ENCODE measurements around the gene NINL. TPM values are rescaled to one million over a fixed set of nuclear protein-coding genes. Genes with fewer than 3 reads are reported as not detected.

The NINL gene
- total RNA-seq: 12.9 and 16.3 TPM in 2 replicates

DNA sequence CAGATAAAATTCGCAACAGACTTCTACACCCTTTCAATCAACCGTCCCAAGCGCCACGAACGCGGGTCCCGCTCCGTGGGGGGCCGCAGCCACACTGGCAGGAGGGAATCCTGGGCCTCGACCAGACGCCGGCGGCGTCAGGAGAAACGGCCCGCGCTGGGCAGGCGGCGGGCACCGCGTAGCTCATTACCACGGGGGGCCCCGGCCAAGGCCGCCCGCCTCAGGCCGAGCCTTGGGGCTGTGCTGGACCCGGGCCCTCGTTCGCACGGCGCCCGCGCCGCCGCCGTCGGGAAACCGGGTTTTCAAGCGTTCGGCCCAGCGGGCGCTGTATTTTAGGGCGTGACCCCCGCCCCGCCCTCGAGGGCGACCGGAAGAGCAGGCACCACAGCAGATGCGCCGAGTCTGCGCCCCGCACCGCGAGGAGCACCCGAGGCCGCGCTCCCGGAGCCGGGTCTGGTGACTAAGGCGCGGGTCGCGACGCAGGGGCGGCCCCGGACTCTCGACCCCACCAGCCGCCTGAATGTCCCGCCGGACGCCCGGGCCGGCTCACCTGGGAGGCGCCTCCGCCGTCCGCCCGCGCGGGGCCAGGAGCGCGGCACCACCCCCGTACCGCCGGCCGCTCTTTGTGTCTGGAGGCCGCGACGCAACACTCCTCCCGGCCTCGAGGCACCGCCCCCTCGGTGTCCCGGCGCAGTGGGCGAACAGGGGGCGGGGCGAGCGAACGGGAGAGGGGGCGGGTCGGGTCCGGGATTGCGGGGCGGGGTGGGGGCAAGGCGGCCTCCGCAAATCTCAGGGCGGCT lies at the start of gene NINL:
TSS of gene NINL (minus strand) at position 627 of the 800 bp plus-strand sequence. CDS start 58,944 bp downstream, outside the sequence.

GRCh38 chr20:25623736-25624499 lies 38.6 kb upstream of the NINL start, which contains the start of gene NANP:
Gene NANP, minus strand, starts transcription at chr20:25624014. Its CDS starts 66 bp downstream, at chr20:25623948.

DNA sequence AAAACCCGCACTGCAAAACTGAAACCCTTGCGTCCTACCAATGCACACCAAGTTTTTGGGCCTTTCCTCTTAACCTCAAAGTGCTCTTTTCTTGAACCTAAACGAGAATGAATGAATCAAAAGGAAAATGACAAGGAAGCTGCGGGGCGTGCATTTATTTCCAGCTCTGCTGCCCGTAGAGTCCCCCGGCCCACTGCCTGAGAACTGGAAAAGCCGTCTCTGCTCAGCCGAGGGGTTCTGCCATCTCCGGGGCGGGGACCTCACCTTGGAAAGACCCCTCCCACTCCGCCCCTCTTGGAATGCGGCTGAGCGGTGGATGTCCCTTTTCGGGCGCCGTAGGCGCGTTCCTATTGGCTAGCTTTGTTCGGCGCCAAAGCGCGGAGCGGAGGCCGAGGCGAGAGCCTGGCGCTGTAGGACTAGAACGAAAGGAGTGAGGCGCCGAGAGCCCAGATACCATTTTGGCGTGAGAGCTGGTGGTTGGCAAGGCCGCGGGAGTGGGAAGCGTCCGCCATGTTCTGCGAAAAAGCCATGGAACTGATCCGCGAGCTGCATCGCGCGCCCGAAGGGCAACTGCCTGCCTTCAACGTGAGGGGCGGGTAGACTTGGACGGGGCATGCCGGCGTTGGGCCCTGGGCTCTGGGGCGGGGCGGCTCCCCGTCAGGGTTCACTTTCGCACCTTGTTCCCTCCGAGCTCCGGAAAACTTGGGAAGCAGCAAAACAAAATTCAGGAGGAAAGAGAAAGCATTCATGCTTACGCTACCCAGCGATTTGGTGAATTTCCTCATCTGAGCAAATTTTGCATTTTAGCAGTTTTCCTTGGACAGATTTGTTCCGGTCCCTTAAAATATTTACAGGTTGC lies 177.8 kb downstream of the NINL start, which contains the start of gene GINS1:
TSS of gene GINS1 (plus strand) at position 363 of the 859 bp plus-strand sequence. CDS start at position 511, 148 bp downstream.

Other genes with a start within 250 kb of the NINL start
- 54.9 and 66.0 TPM in 2 replicates for gene ABHD12, start 194.7 kb downstream of the NINL start, total RNA-seq
- 1.3 and 9.6 TPM in 2 replicates for gene GINS1, start 177.9 kb downstream of the NINL start, total RNA-seq
- gene NANP, start 38.5 kb upstream of the NINL start, total RNA-seq: 9.2 and 9.3 TPM in 2 replicates
- 21.8 and 25.5 TPM in 2 replicates for gene ZNF337, start 111.3 kb upstream of the NINL start, total RNA-seq